ENCODE measurements around the gene VPS37D. TPM values are rescaled to one million over a fixed set of nuclear protein-coding genes. Genes with fewer than 3 reads are reported as not detected.
A peak's percentile ranks its signal among the peaks of the same experiment; 100 is the strongest.

The VPS37D gene
- total RNA-seq, 1 donor from 2014 or later: 6.6 TPM

GRCh38 chr7:73678862-73679261 is 11.2 kb downstream of the VPS37D start:
- peaks cover 29% of the 10 kb centered on the region for H3K4me1 Mint-ChIP-seq (ENCODE audit: low read depth)
- H3K27me3 Mint-ChIP-seq (ENCODE audit: low read depth): no peaks in the 10 kb centered on the region
- H3K36me3 Mint-ChIP-seq (ENCODE audit: low read depth): peaks cover 11% of the 10 kb centered on the region
- no peak overlapping the region for H3K4me3 Mint-ChIP-seq (ENCODE audit: unreplicated experiment)
- TF ChIP-seq, protein P1, sequence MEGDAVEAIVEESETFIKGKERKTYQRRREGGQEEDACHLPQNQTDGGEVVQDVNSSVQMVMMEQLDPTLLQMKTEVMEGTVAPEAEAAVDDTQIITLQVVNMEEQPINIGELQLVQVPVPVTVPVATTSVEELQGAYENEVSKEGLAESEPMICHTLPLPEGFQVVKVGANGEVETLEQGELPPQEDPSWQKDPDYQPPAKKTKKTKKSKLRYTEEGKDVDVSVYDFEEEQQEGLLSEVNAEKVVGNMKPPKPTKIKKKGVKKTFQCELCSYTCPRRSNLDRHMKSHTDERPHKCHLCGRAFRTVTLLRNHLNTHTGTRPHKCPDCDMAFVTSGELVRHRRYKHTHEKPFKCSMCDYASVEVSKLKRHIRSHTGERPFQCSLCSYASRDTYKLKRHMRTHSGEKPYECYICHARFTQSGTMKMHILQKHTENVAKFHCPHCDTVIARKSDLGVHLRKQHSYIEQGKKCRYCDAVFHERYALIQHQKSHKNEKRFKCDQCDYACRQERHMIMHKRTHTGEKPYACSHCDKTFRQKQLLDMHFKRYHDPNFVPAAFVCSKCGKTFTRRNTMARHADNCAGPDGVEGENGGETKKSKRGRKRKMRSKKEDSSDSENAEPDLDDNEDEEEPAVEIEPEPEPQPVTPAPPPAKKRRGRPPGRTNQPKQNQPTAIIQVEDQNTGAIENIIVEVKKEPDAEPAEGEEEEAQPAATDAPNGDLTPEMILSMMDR (IDR thresholded peaks at IDR 0.05): no peak
- H3K9me3 Mint-ChIP-seq (ENCODE audit: low read depth): no peaks in the 10 kb centered on the region
- H3K27ac Mint-ChIP-seq (ENCODE audit: unreplicated experiment): no peak overlapping the region
- no peak for DNase-seq (ENCODE audit: low spot score)

GRCh38 chr7:73679709-73680108 is 12.1 kb downstream of the VPS37D start:
- Mint-ChIP-seq H3K9me3 (ENCODE audit: low read depth) (no peaks in the 10 kb centered on the region), H3K27ac (ENCODE audit: unreplicated experiment) (no peak overlapping the region), H3K4me3 (ENCODE audit: unreplicated experiment) (no peak overlapping the region), H3K4me1 (ENCODE audit: low read depth) (peaks cover 32% of the 10 kb centered on the region), H3K27me3 (ENCODE audit: low read depth) (no peaks in the 10 kb centered on the region), H3K36me3 (ENCODE audit: low read depth) (peaks cover 11% of the 10 kb centered on the region)
- TF ChIP-seq, protein P1 (IDR thresholded peaks at IDR 0.05): no peak
- DNase-seq (ENCODE audit: low spot score): no peak

DNA sequence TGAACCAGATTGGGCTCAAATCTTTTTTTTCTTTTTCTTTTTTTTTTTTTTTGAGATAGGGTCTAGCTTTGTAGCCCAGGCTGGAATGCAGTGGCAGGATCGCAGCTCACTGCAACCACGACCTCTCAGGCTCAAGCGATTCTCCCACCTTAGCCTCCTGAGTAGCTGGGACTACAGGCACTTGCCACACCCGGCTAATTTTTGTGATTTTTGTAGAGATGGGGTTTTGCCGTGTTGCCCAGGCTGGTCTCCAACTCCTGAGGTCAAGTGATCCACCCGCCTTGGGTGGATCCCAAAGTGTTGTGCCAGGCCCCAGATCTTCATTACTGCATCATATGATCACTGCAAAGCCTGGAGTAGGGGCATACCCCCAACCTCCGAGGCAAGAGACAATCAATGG is 12.9 kb downstream of the VPS37D start:
- H3K4me3 Mint-ChIP-seq (ENCODE audit: unreplicated experiment): no peak overlapping the region
- peaks cover 11% of the 10 kb centered on the region for H3K36me3 Mint-ChIP-seq (ENCODE audit: low read depth)
- H3K9me3 Mint-ChIP-seq (ENCODE audit: low read depth): no peaks in the 10 kb centered on the region
- DNase-seq (ENCODE audit: low spot score): no peak
- no peak overlapping the region for H3K27ac Mint-ChIP-seq (ENCODE audit: unreplicated experiment)
- peaks cover 32% of the 10 kb centered on the region for H3K4me1 Mint-ChIP-seq (ENCODE audit: low read depth)
- H3K27me3 Mint-ChIP-seq (ENCODE audit: low read depth): no peaks in the 10 kb centered on the region
- TF ChIP-seq, protein P1 (IDR thresholded peaks at IDR 0.05): no peak

DNA sequence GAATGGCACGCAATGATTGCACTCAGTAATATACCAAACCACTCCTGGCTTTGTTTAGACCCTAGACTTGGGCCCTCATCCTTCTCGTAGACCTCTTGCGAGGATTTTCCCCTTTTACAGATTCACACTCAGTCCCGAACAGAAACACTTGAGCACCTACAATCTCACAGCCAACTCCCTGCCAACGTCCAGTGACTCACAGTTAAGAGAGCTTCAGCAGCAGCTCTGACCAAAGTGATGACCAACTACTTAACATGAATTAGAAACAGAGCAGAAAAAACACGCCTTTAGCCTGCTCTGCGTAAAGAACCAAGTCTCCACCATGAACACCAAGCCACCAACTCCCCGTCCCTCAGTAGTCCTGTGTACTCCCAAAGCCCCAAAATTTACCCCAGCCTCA is 13.4 kb downstream of the VPS37D start:
- DNase-seq (ENCODE audit: low spot score): no peak
- peaks cover 11% of the 10 kb centered on the region for H3K36me3 Mint-ChIP-seq (ENCODE audit: low read depth)
- no peaks in the 10 kb centered on the region for H3K9me3 Mint-ChIP-seq (ENCODE audit: low read depth)
- H3K27ac Mint-ChIP-seq (ENCODE audit: unreplicated experiment): peak overlapping the region; percentile 57
- TF ChIP-seq, protein P1 (IDR thresholded peaks at IDR 0.05): no peak
- peaks cover 33% of the 10 kb centered on the region for H3K4me1 Mint-ChIP-seq (ENCODE audit: low read depth)
- H3K27me3 Mint-ChIP-seq (ENCODE audit: low read depth): no peaks in the 10 kb centered on the region
- H3K4me3 Mint-ChIP-seq (ENCODE audit: unreplicated experiment): peak overlapping the region; percentile 98

DNA sequence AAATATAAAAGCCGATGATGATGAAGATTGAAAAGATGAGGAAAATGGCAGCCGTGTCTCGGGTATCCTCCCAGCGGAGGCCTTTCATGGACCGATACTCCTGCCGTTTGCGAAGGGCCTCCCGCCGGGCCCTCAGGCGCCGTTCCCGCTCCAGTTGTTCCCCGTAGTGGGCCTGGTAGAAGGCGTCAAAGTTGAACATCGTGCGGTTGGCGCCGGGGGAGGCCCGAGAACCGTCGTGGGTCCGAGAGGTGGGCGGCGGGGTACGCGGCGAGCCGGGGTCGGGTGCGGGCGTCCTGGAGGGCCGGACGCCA is 15.1 kb downstream of the VPS37D start:
- Mint-ChIP-seq H3K27ac (ENCODE audit: unreplicated experiment) (peak overlapping the region; percentile 95), H3K27me3 (ENCODE audit: low read depth) (no peaks in the 10 kb centered on the region), H3K4me1 (ENCODE audit: low read depth) (peaks cover 37% of the 10 kb centered on the region), H3K36me3 (ENCODE audit: low read depth) (peaks cover 11% of the 10 kb centered on the region), H3K4me3 (ENCODE audit: unreplicated experiment) (peak overlapping the region; percentile 98), H3K9me3 (ENCODE audit: low read depth) (no peaks in the 10 kb centered on the region)
- DNase-seq (ENCODE audit: low spot score): no peak
- TF ChIP-seq, protein P1 (IDR thresholded peaks at IDR 0.05): no peak

Data from chondrocyte (in vitro differentiated cells).